Osteoblast (primary cell): Measurements from ENCODE around the gene LCLAT1. TPM values are rescaled to one million over a fixed set of nuclear protein-coding genes. Genes with fewer than 3 reads are reported as not detected.
"Not testable (repeated sequence)": the region's sequence is repeated elsewhere in the genome, so short reads cannot be mapped to it uniquely, and the experiment has no call there.

Source experiments
- DNase-seq: peaks from one replicate; pipeline ENCODE4 v3.0.0; 2011; ENCODE audit warnings: low spot score, mixed read lengths; ENCODE audit not compliant: insufficient read length; ENCODE audit errors: missing footprints
- H2AFZ ChIP-seq: 2 replicates; pipeline ENCODE4 v1.6.0; 2011; ENCODE audit warnings: mild to moderate bottlenecking, low read length
- H3K27ac ChIP-seq: 2 replicates; pipeline ENCODE4 v1.5.1; 2011; ENCODE audit warnings: mild to moderate bottlenecking, low read depth, low read length, moderate library complexity
- H3K27me3 ChIP-seq: 2 replicates; pipeline ENCODE4 v1.6.0; 2012; ENCODE audit warnings: mild to moderate bottlenecking, control low read depth, inconsistent platforms, low read length, moderate library complexity; ENCODE audit not compliant: insufficient read depth
- H3K36me3 ChIP-seq: 2 replicates; pipeline ENCODE4 v1.5.1; 2011; ENCODE audit warnings: mild to moderate bottlenecking, low read length, control low read depth, moderate library complexity; ENCODE audit not compliant: insufficient read depth
- H3K4me1 ChIP-seq: 2 replicates; pipeline ENCODE4 v1.5.1; 2011; ENCODE audit warnings: mild to moderate bottlenecking, low read length, control low read depth, moderate library complexity; ENCODE audit not compliant: insufficient read depth
- H3K4me2 ChIP-seq: 2 replicates; pipeline ENCODE4 v1.6.0; 2011; ENCODE audit warnings: mild to moderate bottlenecking, low read length; ENCODE audit not compliant: insufficient read depth
- H3K4me3 ChIP-seq: fragments of 200-600 bp; sonication (generic); 3 replicates; pipeline ENCODE4 v1.5.1; 2012; ENCODE audit warnings: mild to moderate bottlenecking, low read length, inconsistent platforms; ENCODE audit not compliant: insufficient read depth
- H3K79me2 ChIP-seq: 2 replicates; pipeline ENCODE4 v1.6.0; 2012; ENCODE audit warnings: mild to moderate bottlenecking, low read length, control low read depth, inconsistent platforms; ENCODE audit not compliant: insufficient read depth
- H3K9me3 ChIP-seq: 2 replicates; pipeline ENCODE4 v1.5.1; 2011; ENCODE audit warnings: low read depth, low read length, control low read depth
- H4K20me1 ChIP-seq: 2 replicates; pipeline ENCODE4 v1.6.0; 2012; ENCODE audit warnings: mild to moderate bottlenecking, low read length, control low read depth; ENCODE audit not compliant: insufficient read depth
- CTCF ChIP-seq: IDR thresholded peaks from 2 replicates; pipeline ENCODE4 v1.5.1; 2011; ENCODE audit warnings: mild to moderate bottlenecking, low read depth, low read length, moderate library complexity; ENCODE audit errors: extremely low read depth
- total RNA-seq: library from RNA; depleted of rRNA; stranded (reverse); fragments of >200 nt; gene quantifications from 2 replicates; pipeline ENCODE4 v1.2.3, GENCODE V29; 2012

The LCLAT1 gene
- total RNA-seq, 1 donor = 29.7 TPM

DNA sequence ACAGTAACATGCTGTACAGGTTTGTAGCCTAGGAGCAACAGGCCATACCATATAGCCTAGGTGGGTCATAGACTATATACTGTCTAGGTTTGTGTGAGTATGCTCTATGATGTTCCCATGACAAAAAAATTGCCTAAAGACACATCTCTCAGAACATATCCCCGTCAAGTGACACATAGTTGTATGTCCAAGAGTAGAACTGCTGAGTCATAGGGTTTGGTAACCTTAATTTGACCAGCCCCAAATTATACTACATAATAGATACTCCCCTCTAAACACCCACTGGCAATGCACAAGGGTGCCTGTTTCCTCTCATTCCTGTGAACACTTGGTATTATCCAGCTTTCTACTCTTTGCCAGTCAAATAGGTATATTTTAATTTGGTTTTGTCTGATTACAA, 161.6 kb downstream of the LCLAT1 start:
- Histone ChIP-seq H3K4me3 (no peak overlapping the region), H4K20me1 (no peaks in the 10 kb centered on the region), H3K9me3 (no peaks in the 10 kb centered on the region), H3K4me1 (peaks cover 9% of the 10 kb centered on the region), H3K4me2 (no peak overlapping the region), H3K36me3 (no peaks in the 10 kb centered on the region), H2AFZ (no peak overlapping the region), H3K27me3 (no peaks in the 10 kb centered on the region), H3K27ac (no peak overlapping the region), H3K79me2 (no peaks in the 10 kb centered on the region)
- no peak for DNase-seq
- no peak for TF ChIP-seq CTCF

DNA sequence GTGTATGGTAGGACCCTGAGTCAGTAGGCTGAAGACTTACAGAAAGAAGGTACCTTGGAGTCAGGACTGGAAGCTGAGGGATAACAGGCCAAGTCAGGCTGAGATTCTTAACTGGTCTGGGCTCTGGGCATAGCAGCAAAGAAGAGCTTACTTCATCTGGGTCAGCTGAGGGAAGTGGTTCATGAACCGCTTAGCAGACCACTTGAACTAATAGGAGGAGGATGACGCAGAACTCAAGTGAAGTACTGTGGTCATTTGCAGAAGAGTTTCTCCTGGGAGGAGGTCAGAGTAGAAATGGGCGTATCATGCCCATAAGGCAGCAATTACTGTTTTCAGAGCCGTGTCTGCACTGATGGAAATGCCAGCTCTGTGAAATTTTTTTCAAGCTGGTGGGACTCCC, 164.5 kb downstream of the LCLAT1 start:
- no peak for DNase-seq
- H3K79me2 ChIP-seq = no peaks in the 10 kb centered on the region
- no peak for TF ChIP-seq CTCF

GRCh38 chr2:30612371-30612770, 165.3 kb downstream of the LCLAT1 start:
- Histone ChIP-seq H3K27ac (no peak overlapping the region), H3K4me2 (no peak overlapping the region)
- DNase-seq = no peak

More for the DNA sequence above, 164.5 kb downstream of the LCLAT1 start:
- H3K4me3 ChIP-seq = no peak overlapping the region
- no peaks in the 10 kb centered on the region for H4K20me1 ChIP-seq
- no peaks in the 10 kb centered on the region for H3K9me3 ChIP-seq
- peaks cover 9% of the 10 kb centered on the region for H3K4me1 ChIP-seq
- no peak overlapping the region for H3K4me2 ChIP-seq
- H2AFZ ChIP-seq = peak overlapping the region; percentile 20
- H3K36me3 ChIP-seq = no peaks in the 10 kb centered on the region
- peak overlapping the region; percentile 42 for H3K27ac ChIP-seq
- H3K27me3 ChIP-seq = no peaks in the 10 kb centered on the region

DNA sequence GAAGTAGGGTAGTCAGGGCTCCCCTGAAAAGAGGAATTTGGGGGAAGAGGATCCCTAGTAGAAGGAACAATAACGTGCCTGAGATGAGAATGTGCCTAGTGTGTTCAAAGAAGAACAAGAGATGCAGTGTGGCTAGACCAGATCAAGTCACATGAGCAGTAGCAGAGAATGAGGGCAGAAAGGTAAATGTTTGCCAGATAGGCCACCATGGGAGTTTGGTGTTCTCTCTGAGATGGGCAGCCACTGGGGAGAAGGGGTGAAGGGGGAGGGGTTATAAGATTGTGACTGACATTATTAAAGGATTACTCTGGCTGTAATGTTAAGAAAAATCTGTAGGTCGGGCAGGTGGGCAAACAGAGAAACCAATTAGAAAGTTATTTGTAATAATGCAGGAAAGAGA, 166.0 kb downstream of the LCLAT1 start:
- H2AFZ ChIP-seq = no peak overlapping the region
- no peaks in the 10 kb centered on the region for H3K79me2 ChIP-seq
- H3K27ac ChIP-seq = no peak overlapping the region
- H3K27me3 ChIP-seq = no peaks in the 10 kb centered on the region
- no peak overlapping the region for H3K4me3 ChIP-seq
- no peaks in the 10 kb centered on the region for H3K36me3 ChIP-seq
- H3K9me3 ChIP-seq = no peaks in the 10 kb centered on the region
- no peak for TF ChIP-seq CTCF
- no peaks in the 10 kb centered on the region for H4K20me1 ChIP-seq
- DNase-seq = no peak
- peaks cover 9% of the 10 kb centered on the region for H3K4me1 ChIP-seq
- no peak overlapping the region for H3K4me2 ChIP-seq

More at GRCh38 chr2:30612371-30612770, 165.3 kb downstream of the LCLAT1 start:
- Histone ChIP-seq H3K4me1 (peaks cover 9% of the 10 kb centered on the region), H4K20me1 (no peaks in the 10 kb centered on the region), H3K27me3 (no peaks in the 10 kb centered on the region), H3K9me3 (no peaks in the 10 kb centered on the region), H2AFZ (no peak overlapping the region), H3K4me3 (no peak overlapping the region), H3K79me2 (no peaks in the 10 kb centered on the region), H3K36me3 (no peaks in the 10 kb centered on the region)
- no peak for TF ChIP-seq CTCF

DNA sequence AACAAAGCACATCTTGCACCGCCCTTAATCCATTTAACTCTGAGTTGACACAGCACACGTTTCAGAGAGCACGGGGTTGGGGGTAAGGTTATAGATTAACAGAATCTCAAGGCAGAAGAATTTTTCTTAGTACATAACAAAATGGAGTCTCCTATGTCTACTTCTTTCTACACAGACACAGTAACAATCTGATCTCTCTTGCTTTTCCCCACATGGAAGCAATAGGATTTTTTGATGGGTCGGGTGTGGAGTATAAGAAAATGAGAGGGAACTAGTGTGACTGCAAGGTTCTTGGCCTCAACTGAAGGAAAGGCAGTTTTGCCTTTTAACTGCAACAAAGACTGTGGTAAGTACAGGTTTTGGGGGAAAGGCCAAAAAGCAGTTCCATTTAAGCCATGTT, 167.2 kb downstream of the LCLAT1 start:
- not testable (repeated sequence) for H3K36me3 ChIP-seq

More for the DNA sequence above, 167.2 kb downstream of the LCLAT1 start:
- not testable (repeated sequence) for H3K27me3 ChIP-seq, H3K4me3 ChIP-seq, H3K79me2 ChIP-seq, DNase-seq, H3K27ac ChIP-seq, H3K9me3 ChIP-seq, H2AFZ ChIP-seq, H3K4me1 ChIP-seq, H4K20me1 ChIP-seq, H3K4me2 ChIP-seq
